Right kidney (tissue), 1 donor: ENCODE data around the gene IL31.

Source experiments
- DNase-seq: peaks from one replicate; pipeline ENCODE4 v3.0.0-alpha.2; 2016

IL31 gene

GRCh38 chr12:122155705-122156104, 18.3 kb downstream of the IL31 start:
- DNase-seq: no peak

- DNase-seq: no peak
Observed at GRCh38 chr12:122152754-122153153, 21.3 kb downstream of the IL31 start.

GRCh38 chr12:122150127-122150681, 23.8 kb downstream of the IL31 start:
- DNase-seq: no peak

- no peak for DNase-seq
Observed at GRCh38 chr12:122148657-122149056, 25.4 kb downstream of the IL31 start.

- no peak for DNase-seq
Observed at GRCh38 chr12:122147514-122148290, 26.3 kb downstream of the IL31 start.

GRCh38 chr12:122145505-122146330, 28.3 kb downstream of the IL31 start:
- no peak for DNase-seq

GRCh38 chr12:122144885-122145284, 29.1 kb downstream of the IL31 start:
- DNase-seq: no peak

GRCh38 chr12:122142857-122143256, 31.2 kb downstream of the IL31 start:
- DNase-seq: no peak

- no peak for DNase-seq
Observed at GRCh38 chr12:122141911-122142725, 31.9 kb downstream of the IL31 start.

- DNase-seq: no peak
Observed at GRCh38 chr12:122140467-122141257, 33.4 kb downstream of the IL31 start.

- no peak for DNase-seq
Observed at GRCh38 chr12:122139941-122140340, 34.1 kb downstream of the IL31 start.

- DNase-seq: no peak
Observed at GRCh38 chr12:122139266-122139665, 34.8 kb downstream of the IL31 start.

- no peak for DNase-seq
Observed at GRCh38 chr12:122138616-122139015, 35.4 kb downstream of the IL31 start.

GRCh38 chr12:122138181-122138580, 35.8 kb downstream of the IL31 start:
- DNase-seq: no peak

GRCh38 chr12:122137681-122138080, 36.3 kb downstream of the IL31 start:
- no peak for DNase-seq

- DNase-seq: no peak
Observed at GRCh38 chr12:122137229-122137628, 36.8 kb downstream of the IL31 start.

- no peak for DNase-seq
Observed at GRCh38 chr12:122135437-122136031, 38.5 kb downstream of the IL31 start.

- no peak for DNase-seq
Observed at GRCh38 chr12:122133192-122133950, 40.6 kb downstream of the IL31 start.

GRCh38 chr12:122130150-122130549, 43.9 kb downstream of the IL31 start:
- no peak for DNase-seq

GRCh38 chr12:122129131-122129530, 44.9 kb downstream of the IL31 start:
- DNase-seq: no peak
